Measurements from ENCODE around the gene CCSAP. TPM values are rescaled to one million over a fixed set of nuclear protein-coding genes. Genes with fewer than 3 reads are reported as not detected.

Gene CCSAP
- total RNA-seq, 1 donor from 2014 or later = 2.5 TPM

DNA sequence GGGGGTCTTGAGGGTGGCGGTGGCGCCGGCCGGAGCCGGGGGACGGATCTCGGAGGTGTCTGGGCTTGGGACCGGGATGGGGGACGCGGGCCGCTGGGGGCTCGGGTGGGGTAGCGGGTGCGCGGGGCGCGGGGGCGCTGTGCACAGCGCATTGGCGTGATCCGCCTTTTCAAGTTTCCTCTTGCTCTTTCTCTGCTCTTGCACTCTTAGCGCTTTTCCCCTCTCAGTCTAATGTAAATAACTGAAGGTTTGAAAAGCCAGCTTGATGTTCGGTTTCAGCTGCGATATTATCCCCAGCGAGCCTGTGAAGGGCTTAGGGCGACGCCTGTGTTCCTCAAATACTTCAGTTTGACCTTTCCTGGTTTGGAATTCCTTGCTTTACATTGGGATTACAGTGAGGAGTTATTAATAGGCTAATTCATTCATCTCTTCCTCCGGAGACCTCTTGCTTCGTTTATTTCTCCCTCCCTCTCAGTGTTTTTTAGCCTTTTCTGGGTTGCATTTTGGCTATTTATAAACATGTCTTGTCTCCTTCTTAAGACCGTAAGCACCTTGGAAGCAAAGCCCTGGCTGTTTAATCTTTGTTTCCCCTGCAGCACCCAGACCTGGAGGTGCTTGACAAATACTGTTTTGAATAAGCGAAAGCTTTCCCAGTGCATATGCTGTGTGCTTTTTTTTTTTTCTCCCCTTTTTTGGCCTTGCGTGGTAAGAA is 71.2 kb downstream of the CCSAP start:
- intact Hi-C loops (cut with micrococcal nuclease) = no loop called here
- TF ChIP-seq, protein P1, sequence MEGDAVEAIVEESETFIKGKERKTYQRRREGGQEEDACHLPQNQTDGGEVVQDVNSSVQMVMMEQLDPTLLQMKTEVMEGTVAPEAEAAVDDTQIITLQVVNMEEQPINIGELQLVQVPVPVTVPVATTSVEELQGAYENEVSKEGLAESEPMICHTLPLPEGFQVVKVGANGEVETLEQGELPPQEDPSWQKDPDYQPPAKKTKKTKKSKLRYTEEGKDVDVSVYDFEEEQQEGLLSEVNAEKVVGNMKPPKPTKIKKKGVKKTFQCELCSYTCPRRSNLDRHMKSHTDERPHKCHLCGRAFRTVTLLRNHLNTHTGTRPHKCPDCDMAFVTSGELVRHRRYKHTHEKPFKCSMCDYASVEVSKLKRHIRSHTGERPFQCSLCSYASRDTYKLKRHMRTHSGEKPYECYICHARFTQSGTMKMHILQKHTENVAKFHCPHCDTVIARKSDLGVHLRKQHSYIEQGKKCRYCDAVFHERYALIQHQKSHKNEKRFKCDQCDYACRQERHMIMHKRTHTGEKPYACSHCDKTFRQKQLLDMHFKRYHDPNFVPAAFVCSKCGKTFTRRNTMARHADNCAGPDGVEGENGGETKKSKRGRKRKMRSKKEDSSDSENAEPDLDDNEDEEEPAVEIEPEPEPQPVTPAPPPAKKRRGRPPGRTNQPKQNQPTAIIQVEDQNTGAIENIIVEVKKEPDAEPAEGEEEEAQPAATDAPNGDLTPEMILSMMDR (IDR thresholded peaks at IDR 0.05; ENCODE audit: borderline replicate concordance) = peak; percentile 22
- H3K27me3 ChIP-seq (ENCODE audit: low read depth) = no peaks in the 10 kb centered on the region
- no peaks in the 10 kb centered on the region for H3K36me3 ChIP-seq
- H3K4me3 ChIP-seq = peak overlapping the region; percentile 82
- peak; percentile 34 for DNase-seq
- H3K4me1 ChIP-seq = peaks cover 66% of the 10 kb centered on the region
- H3K9me3 ChIP-seq (replicated peaks) = peaks cover 9% of the 10 kb centered on the region
- H3K27ac ChIP-seq (replicated peaks) = peak overlapping the region; percentile 92

Other genes starting within 250 kb of the CCSAP start
- 132 TPM for gene RAB4A, start 71.9 kb downstream of the CCSAP start, total RNA-seq
- gene ACTA1, start 91.0 kb upstream of the CCSAP start, total RNA-seq = 7,565 TPM
- gene NUP133, start 165.3 kb upstream of the CCSAP start, total RNA-seq = 31.3 TPM
- gene ABCB10, start 215.7 kb upstream of the CCSAP start, total RNA-seq = 9.3 TPM

Data from left ventricle myocardium inferior (tissue), 1 donor.